NCI-H345 (cell line): Measurements from ENCODE around the gene CHST11.
"Not testable (repeated sequence)": the region's sequence is repeated elsewhere in the genome, so short reads cannot be mapped to it uniquely, and the experiment has no call there.

ENCODE experiments used
- DNase-seq: peaks from one replicate; lab custom pipeline; 2025; lab: John Stamatoyannopoulos, UW

CHST11 gene

GRCh38 chr12:104764225-104765091, 307.7 kb downstream of the CHST11 start:
- no peak for DNase-seq

DNA sequence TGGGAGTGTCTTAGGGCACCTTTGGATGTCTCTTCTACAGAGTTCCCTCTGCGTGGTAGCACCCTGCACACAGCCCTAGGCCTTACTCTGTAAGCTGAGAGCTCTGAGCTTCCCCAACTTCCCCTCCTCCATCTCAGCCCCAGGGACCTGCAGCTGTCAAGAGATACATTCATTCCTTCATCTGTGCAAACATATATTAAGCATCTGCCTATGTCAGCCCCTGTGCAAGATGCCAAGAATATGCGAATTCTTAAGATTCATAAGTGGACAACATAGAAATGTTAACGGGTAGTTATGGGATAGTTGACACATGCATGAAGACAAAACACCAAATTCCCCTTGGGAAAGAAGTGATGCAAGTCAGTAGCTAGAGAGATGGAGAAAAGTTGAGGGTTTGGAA, 310.5 kb downstream of the CHST11 start:
- DNase-seq = no peak

DNA sequence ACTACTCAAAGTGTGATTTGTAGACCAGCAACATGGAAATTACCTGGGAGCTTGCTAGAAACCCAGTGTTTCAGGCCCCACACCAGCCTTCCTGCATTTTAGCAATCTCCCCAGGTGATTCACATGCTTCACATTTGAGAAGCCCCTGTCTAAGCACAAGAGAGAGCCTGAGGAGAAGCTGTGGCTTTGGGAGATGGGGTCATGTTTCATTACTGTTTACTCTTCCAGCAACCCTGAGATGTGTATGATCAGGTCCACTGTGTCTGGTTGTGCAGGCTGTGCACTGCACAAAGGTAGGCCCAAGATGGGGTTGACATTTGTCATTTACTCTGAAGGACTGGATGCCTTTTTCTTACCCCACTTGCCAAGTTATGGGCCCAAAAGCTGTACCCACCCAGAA, 311.3 kb downstream of the CHST11 start:
- DNase-seq = no peak

DNA sequence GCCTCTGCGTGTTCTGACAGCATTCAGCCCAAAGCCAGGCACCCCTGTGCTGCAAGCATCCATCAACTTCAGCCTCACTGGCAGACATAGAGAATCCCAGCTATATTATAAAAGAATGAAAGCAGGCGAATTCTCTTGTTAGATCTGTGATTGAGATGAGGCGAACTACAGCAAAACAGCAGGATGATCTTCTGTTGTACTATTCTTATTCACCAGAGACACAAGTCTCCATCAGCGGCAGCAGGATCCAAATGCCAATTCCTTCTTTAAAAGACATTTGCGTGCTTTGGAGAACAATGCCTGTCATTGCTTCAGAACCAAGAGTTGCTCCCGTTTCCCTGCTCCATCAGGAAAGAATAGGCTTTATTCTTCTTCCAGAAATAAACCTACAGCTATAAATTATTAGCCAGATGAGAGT, 312.4 kb downstream of the CHST11 start:
- DNase-seq = peak; percentile 10

GRCh38 chr12:104772336-104772735, 315.6 kb downstream of the CHST11 start:
- no peak for DNase-seq

DNA sequence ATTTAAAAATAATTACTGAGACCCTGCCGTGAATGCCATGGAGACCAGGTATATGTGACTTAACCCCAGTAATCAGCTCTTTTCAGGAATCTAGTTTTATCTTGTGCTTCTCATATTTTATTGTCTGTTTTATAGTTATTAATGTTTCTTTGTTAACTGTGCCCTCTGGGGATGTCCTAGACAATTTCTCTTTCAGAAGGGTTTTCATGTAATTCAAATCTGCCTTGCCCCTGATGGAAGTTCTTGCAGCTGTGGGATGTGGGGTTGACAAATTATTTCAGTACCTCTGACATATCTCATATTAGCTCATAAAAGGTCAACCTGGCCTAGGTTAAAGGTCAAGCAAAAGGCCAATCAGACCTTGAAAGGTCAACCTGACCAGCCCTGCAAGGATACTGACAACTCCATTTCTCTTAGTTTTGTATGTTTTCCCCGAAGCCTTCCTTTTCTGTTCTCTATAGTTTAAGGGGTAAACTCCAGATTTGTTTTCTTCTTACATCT, 319.0 kb downstream of the CHST11 start:
- DNase-seq = no peak

- DNase-seq = no peak
Observed at GRCh38 chr12:104779134-104779533, 322.4 kb downstream of the CHST11 start.

GRCh38 chr12:104782296-104782695, 325.5 kb downstream of the CHST11 start:
- no peak for DNase-seq

- DNase-seq = no peak
Observed at GRCh38 chr12:104784592-104784991, 327.8 kb downstream of the CHST11 start.

- no peak for DNase-seq
Observed at GRCh38 chr12:104785886-104786285, 329.1 kb downstream of the CHST11 start.

DNA sequence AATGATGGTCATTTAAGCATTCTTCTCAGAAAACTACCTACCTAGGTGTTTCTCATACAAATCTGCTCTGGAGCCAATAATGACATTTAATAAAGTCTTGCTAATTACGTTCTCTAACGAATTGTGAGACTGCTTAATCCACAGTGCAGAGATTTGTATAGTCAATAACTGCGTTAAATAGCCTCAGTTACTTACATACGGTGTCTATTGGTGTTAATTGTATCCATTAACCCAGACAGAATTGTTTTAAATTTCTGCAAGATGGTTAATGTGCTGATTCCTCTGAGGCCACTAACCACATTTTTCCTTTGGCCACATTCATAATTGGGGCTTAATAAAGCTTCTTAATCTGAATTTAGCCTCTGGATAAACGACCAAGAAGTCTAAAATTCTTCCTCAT, 329.6 kb downstream of the CHST11 start:
- no peak for DNase-seq

DNA sequence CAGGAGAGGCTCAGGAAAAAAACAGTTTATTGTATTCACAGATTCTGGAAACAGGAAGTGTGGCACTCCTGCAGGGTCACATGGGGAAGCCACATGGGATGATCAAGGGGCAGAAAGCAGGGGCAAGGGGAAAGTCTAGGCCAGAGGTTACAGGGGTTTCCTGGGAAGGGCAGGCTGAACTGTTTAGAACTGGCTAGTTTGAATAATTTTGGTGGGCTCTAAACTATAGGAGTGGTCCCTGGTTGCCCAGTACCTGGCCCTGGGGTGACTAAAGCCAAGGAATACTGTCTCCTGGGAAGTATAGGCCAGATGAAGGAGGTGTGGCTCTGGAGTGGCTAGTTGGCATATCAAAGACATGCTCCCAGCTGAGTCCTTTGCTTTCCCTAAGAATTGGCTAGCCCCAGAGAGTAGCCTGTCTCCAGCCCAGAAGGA, 332.1 kb downstream of the CHST11 start:
- DNase-seq = peak; percentile 13

GRCh38 chr12:104790296-104791125, 333.8 kb downstream of the CHST11 start:
- no peak for DNase-seq

- no peak for DNase-seq
Observed at GRCh38 chr12:104792570-104792969, 335.8 kb downstream of the CHST11 start.

DNA sequence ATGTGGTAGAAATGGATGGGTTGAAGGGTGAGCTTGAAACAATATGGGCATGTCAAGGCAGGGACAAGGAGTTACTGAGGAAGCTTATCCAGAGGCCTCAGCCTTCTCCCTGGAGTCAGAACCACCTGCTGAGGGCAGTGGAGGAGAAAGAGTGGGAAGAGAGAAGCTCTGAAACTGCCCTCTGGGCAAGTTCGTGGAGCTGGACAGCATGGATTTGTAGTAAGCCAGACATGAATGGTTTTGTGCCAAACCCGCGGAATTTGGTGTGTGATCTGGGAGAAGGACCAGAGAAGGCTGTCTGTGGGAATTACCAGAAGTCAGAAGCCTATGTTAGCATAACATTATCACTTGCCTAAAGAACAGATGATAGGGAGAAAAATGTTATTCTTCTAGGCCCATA, 336.5 kb downstream of the CHST11 start:
- no peak for DNase-seq

GRCh38 chr12:104793968-104794367, 337.2 kb downstream of the CHST11 start:
- no peak for DNase-seq

DNA sequence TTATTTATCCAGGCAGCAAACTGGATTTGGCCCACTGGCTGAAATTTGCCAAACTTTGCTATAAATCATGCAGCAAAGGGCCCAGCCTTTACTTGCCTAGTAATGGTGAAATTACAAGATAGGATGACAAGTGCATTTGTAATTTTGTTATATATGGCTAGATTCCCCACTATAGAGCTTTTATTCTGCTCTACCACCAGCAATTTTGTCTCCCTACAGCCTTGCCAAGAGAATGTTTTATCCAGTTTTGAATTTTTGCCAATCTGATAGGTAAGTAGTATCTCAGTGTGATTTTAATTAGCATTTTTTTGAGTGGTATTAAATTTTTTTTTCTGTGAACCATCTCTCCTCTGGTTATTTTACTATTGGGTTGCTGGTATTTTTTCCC, 339.7 kb downstream of the CHST11 start:
- no peak for DNase-seq

- no peak for DNase-seq
Observed at GRCh38 chr12:104799458-104799857, 342.7 kb downstream of the CHST11 start.

DNA sequence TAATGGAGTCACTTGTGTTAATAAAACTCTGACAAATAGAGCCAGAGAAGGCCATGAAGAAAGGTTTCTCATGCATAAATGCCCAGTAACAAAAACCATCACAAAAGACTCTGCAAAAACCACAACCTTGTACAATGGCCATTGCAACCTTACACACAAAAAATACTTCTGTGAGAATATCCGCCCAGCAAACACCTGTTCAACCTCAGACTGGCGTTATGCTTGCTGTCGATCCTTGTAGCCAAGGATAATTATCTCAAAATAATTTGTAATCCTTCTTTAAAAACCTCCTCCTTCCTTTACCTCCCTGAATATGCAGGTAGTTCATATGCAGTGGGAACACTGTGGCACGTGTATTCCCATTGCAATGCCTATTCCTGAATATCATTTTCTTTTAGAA, 344.3 kb downstream of the CHST11 start:
- no peak for DNase-seq

- DNase-seq = no peak
Observed at GRCh38 chr12:104801427-104801826, 344.7 kb downstream of the CHST11 start.

DNA sequence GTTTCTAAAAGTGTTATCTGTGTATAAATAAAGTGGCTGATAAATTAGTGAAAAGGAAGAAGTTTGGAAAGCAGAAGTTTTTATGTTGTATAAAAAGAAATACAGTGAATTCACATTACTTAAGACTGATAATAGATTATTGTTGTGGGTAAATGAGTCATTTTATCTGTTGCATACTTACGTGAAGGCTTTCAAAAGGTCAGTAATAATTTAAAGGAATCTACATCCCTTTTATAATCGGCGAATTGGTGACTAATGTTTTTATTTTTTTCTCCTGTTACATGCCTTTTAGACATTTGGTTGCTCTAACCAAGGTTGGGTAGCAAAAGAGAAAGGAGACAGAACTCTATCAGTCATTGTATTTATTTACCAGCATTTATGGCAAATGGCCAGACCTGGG, 345.5 kb downstream of the CHST11 start:
- no peak for DNase-seq

- DNase-seq = no peak
Observed at GRCh38 chr12:104805186-104805585, 348.4 kb downstream of the CHST11 start.

GRCh38 chr12:104806194-104806593, 349.4 kb downstream of the CHST11 start:
- not testable (repeated sequence) for DNase-seq
